HEK293T (cell line): Measurements from ENCODE around the gene HYDIN.

ENCODE experiments used
- CTCF ChIA-PET: fragments of 350-600 bp; formaldehyde crosslinking; extraction: SDS; loops from one replicate; lab custom pipeline; 2021; ENCODE audit warnings: antibody characterized with exemption, inconsistent platforms; lab: Yijun Ruan, JAX
- POLR2A ChIA-PET: fragments of 350-600 bp; formaldehyde crosslinking; extraction: SDS; loops from one replicate; lab custom pipeline; 2020; ENCODE audit warnings: antibody characterized with exemption, inconsistent platforms; lab: Yijun Ruan, JAX
- DNase-seq: peaks from one replicate; pipeline ENCODE4 v3.0.0; 2012; ENCODE audit warnings: mixed read lengths; ENCODE audit errors: extremely low spot score
- ARNT ChIP-seq: fragments of 450-650 bp; IDR thresholded peaks from 2 replicates; pipeline ENCODE4 v1.6.1; 2017; ENCODE audit warnings: mild to moderate bottlenecking
- BHLHE40 ChIP-seq: fragments of 450-650 bp; IDR thresholded peaks from 2 replicates; pipeline ENCODE4 v1.6.1; 2016; ENCODE audit warnings: mild to moderate bottlenecking, moderate library complexity, borderline replicate concordance
- CTBP1 ChIP-seq: fragments of 450-650 bp; IDR thresholded peaks from 2 replicates; pipeline ENCODE4 v1.6.1; 2016; ENCODE audit warnings: borderline replicate concordance
- ELF4 ChIP-seq: fragments of 450-650 bp; IDR thresholded peaks from 2 replicates; pipeline ENCODE4 v1.6.1; 2017; ENCODE audit warnings: antibody characterized with exemption
- FOXA1 ChIP-seq: fragments of 450-650 bp; IDR thresholded peaks from 2 replicates; pipeline ENCODE4 v1.6.1; 2016; ENCODE audit warnings: mild to moderate bottlenecking
- FOXK2 ChIP-seq: fragments of 450-650 bp; IDR thresholded peaks from 2 replicates; pipeline ENCODE4 v1.6.1; 2016; ENCODE audit warnings: mild to moderate bottlenecking
- FOXM1 ChIP-seq: fragments of 450-650 bp; IDR thresholded peaks from 2 replicates; pipeline ENCODE4 v1.6.1; 2017; ENCODE audit warnings: mild to moderate bottlenecking, borderline replicate concordance
- HDGF ChIP-seq: fragments of 450-650 bp; IDR thresholded peaks from 2 replicates; pipeline ENCODE4 v1.6.1; 2017; ENCODE audit warnings: antibody characterized with exemption, borderline replicate concordance
- L3MBTL2 ChIP-seq: fragments of 450-650 bp; conservative IDR thresholded peaks from 2 replicates; pipeline ENCODE4 v1.6.1; 2016; ENCODE audit warnings: mild to moderate bottlenecking
- LEF1 ChIP-seq: fragments of 450-650 bp; IDR thresholded peaks from 2 replicates; pipeline ENCODE4 v1.6.1; 2017; ENCODE audit warnings: mild to moderate bottlenecking, borderline replicate concordance
- NFRKB ChIP-seq: fragments of 450-650 bp; IDR thresholded peaks from 2 replicates; pipeline ENCODE4 v1.6.1; 2016; ENCODE audit warnings: mild to moderate bottlenecking, moderate library complexity
- SP1 ChIP-seq: fragments of 450-650 bp; IDR thresholded peaks from 2 replicates; pipeline ENCODE4 v1.6.1; 2017
- SUZ12 ChIP-seq: fragments of 450-650 bp; IDR thresholded peaks from 2 replicates; pipeline ENCODE4 v1.6.1; 2016; ENCODE audit warnings: mild to moderate bottlenecking
- TARDBP ChIP-seq: fragments of 450-650 bp; IDR thresholded peaks from 2 replicates; pipeline ENCODE4 v1.6.1; 2016
- ZNF384 ChIP-seq: fragments of 450-650 bp; IDR thresholded peaks from 2 replicates; pipeline ENCODE4 v1.6.1; 2016
- TF ChIP-seq, protein P1 (sequence below): fragments of 450-650 bp; IDR thresholded peaks from 2 replicates; pipeline ENCODE4 v1.6.1; 2016

HYDIN gene

DNA sequence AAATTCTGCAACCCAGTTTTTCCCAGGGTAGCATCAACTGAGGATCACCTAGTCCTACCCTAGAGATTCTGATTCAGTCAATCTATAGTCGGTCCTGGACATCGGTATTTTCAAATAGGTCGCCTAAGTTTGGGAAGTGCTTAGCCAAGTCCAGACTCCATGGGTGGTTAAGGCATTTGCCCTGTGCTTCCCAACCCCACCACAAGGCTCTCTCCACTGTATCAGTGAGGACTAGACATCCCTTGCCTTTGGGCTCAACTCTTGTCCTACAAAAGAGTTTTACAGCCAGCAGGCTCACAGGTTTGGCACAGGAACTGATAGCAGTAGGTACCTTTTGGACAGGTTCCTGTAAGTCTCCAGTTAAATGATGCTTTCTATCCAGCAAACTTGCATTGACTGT lies 13.8 kb downstream of the HYDIN start:
- ChIA-PET CTCF (no interaction called here), POLR2A (no interaction called here)
- TF ChIP-seq FOXK2 (no peak), NFRKB (no peak), CTBP1 (no peak), L3MBTL2 (no peak), FOXA1 (no peak), FOXM1 (no peak), ARNT (no peak), ELF4 (no peak)
- TF ChIP-seq, protein P1, sequence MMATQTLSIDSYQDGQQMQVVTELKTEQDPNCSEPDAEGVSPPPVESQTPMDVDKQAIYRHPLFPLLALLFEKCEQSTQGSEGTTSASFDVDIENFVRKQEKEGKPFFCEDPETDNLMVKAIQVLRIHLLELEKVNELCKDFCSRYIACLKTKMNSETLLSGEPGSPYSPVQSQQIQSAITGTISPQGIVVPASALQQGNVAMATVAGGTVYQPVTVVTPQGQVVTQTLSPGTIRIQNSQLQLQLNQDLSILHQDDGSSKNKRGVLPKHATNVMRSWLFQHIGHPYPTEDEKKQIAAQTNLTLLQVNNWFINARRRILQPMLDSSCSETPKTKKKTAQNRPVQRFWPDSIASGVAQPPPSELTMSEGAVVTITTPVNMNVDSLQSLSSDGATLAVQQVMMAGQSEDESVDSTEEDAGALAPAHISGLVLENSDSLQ, result no peak
- DNase-seq, result no peak

DNA sequence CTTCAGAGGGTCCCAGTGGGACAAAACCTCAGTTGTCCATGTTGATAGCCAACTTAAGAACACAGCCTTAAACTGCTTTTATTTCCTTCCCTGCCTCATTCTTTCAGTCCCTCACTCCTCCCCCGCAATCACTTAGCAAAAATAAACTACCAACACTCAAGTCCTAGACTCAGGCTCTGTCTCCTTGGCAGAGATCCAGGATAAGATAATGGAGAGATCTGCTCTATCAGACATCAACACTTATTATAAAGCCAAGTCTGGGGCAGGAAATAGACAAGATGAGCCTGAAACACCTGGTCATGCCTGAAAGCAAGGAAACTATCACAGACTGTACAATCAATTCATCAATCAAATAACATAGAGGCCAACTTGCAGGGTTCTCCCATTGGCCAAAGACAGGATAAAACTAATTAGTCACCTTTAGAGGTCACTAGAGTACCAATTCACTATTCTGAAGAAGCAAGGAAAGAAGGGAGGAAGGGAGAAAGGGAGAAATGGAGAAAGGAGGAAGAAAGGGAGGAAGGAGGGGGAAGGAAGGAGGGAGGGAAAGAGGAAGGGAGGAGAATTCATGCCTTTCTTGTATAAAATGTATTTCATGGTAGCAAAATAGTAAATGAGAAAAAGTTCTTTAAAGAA lies 15.7 kb downstream of the HYDIN start:
- ChIA-PET POLR2A (no interaction called here), CTCF (interaction anchor here (0.6 kb wide), 1 partner anchor 104 kb away, joined by 4 read pairs; no protein-coding TSS in a partner anchor)
- DNase-seq, result no peak

DNA sequence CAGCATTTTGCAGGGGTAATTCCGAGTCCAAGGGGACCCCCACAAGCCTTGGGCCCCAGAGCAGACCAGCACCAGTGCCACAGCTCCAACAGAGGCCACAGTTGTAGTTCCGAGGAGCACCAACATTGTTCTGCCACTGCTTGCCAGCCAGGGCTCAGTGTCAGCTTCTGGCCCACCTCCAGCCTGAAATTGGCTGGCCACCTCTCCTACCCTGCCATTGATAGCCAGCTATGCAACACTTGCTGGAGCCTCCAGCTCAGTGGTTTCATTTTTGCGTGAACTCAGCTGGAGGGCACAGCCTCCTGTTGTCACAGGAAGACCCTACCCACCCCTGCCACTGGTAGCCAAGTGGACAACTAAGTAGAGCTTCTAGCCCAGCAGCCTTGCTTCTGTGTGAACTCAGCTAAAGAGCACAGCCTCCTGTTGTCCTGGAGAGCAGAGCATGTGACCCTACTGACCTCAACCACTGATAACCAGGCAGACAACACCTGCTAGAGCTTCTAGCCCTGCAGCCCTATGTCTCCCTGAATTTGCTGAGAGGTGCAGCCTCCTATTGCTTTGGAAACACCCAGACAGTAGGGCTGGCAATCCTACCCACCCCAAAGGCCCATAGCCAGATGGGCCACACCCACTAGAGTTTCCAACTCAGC lies 24.9 kb downstream of the HYDIN start:
- POLR2A ChIA-PET, result no interaction called here
- DNase-seq, result no peak
- CTCF ChIA-PET, result no interaction called here
- TF ChIP-seq SP1 (no peak), ELF4 (no peak), FOXM1 (no peak), SUZ12 (no peak), CTBP1 (no peak), NFRKB (no peak), ZNF384 (no peak), BHLHE40 (no peak), L3MBTL2 (no peak), HDGF (no peak), FOXA1 (no peak), TARDBP (no peak), FOXK2 (no peak), LEF1 (no peak), ARNT (no peak)
- TF ChIP-seq, protein P1, result no peak

More for the DNA sequence above, 15.7 kb downstream of the HYDIN start:
- no peak for TF ChIP-seq FOXA1
- no peak for TF ChIP-seq ARNT
- TF ChIP-seq, protein P1, result no peak
- no peak for TF ChIP-seq SP1
- no peak for TF ChIP-seq SUZ12
- no peak for TF ChIP-seq FOXM1
- no peak for TF ChIP-seq BHLHE40
- TF ChIP-seq TARDBP, result no peak
- TF ChIP-seq HDGF, result no peak
- no peak for TF ChIP-seq NFRKB
- no peak for TF ChIP-seq ELF4
- TF ChIP-seq FOXK2, result no peak
- no peak for TF ChIP-seq ZNF384
- no peak for TF ChIP-seq L3MBTL2
- TF ChIP-seq LEF1, result no peak
- TF ChIP-seq CTBP1, result no peak

DNA sequence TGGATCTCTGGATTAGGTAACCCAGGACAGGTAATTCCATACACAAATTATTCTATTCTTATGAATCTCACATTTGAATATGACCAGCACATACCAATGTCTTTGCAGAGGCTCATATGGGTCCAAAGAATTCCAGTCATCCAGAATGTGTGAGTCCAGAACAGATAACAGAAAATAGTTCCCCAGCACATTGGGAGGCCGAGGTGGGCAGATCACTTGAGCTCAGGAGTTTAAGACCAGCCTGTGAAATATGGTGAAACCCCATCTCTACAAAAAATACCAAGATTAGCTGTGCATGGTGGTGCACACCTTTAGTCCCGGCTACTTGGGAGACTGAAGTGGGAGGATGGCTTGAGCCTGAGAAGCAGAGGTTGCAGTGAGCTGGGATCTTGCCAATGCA lies 26.9 kb downstream of the HYDIN start:
- TF ChIP-seq ELF4 (no peak), ZNF384 (no peak), LEF1 (no peak), ARNT (no peak), SP1 (no peak), L3MBTL2 (no peak), FOXA1 (no peak), HDGF (no peak), SUZ12 (no peak), CTBP1 (no peak)
- no peak for DNase-seq
- POLR2A ChIA-PET, result no interaction called here
- CTCF ChIA-PET, result no interaction called here

DNA sequence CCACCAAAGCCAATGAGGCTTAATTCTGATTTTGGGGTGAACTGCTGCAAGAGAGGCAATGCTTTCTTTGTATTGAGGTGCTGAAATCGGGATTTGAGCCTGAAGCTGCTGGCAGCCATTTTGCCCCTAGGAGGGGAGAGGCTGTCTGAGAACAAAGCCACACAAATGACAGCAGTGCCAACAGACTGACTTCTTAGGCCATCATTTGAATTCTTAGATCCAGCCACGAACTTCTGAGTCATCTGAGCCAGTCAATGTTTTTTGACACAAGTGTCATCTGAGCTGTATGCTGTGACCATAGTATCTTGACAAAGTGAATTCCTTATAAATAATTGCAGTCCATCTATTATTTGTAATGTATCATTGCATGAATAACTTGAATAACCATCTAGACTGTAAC lies 29.0 kb downstream of the HYDIN start:
- ChIA-PET CTCF (no interaction called here), POLR2A (no interaction called here)
- no peak for DNase-seq
- no peak for TF ChIP-seq SP1
- no peak for TF ChIP-seq ARNT
- TF ChIP-seq ELF4, result no peak
- TF ChIP-seq TARDBP, result no peak
- no peak for TF ChIP-seq BHLHE40

DNA sequence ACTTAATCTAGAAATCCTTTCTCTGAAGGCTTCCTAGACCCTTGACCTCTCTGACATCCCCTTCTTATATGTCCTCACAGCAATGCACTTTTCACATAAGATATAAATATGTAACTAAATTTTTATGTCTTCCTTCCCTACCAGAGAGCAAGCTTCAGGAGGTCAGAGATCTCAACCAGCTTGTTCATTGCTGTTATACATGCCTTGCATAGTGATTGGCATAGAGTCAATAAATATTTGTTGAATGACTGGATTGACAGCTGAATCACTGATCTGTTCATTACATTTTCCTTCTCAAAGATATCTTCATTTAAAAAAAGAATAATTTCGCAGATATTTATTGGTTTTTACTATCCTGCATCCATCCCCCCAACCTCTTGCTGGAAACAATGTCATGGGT lies 29.5 kb downstream of the HYDIN start:
- no peak for DNase-seq
- ChIA-PET POLR2A (no interaction called here), CTCF (no interaction called here)
- TF ChIP-seq CTBP1, result no peak
- no peak for TF ChIP-seq SP1
- no peak for TF ChIP-seq SUZ12
- TF ChIP-seq TARDBP, result no peak
- no peak for TF ChIP-seq BHLHE40
- TF ChIP-seq ELF4, result no peak
- no peak for TF ChIP-seq ARNT
